Endothelial cell of umbilical vein (primary cell): ENCODE results near the gene COQ7.

Source experiments
- FOS ChIP-seq: IDR thresholded peaks from 2 replicates; pipeline ENCODE4 v1.6.1; 2011; ENCODE audit warnings: mild to moderate bottlenecking, low read length, moderate library complexity, borderline replicate concordance; ENCODE audit not compliant: insufficient read depth
- POLR2A ChIP-seq: IDR thresholded peaks from 2 replicates; pipeline ENCODE4 v1.6.1; 2012; ENCODE audit warnings: low read depth, mild to moderate bottlenecking, control low read depth, low read length

DNA sequence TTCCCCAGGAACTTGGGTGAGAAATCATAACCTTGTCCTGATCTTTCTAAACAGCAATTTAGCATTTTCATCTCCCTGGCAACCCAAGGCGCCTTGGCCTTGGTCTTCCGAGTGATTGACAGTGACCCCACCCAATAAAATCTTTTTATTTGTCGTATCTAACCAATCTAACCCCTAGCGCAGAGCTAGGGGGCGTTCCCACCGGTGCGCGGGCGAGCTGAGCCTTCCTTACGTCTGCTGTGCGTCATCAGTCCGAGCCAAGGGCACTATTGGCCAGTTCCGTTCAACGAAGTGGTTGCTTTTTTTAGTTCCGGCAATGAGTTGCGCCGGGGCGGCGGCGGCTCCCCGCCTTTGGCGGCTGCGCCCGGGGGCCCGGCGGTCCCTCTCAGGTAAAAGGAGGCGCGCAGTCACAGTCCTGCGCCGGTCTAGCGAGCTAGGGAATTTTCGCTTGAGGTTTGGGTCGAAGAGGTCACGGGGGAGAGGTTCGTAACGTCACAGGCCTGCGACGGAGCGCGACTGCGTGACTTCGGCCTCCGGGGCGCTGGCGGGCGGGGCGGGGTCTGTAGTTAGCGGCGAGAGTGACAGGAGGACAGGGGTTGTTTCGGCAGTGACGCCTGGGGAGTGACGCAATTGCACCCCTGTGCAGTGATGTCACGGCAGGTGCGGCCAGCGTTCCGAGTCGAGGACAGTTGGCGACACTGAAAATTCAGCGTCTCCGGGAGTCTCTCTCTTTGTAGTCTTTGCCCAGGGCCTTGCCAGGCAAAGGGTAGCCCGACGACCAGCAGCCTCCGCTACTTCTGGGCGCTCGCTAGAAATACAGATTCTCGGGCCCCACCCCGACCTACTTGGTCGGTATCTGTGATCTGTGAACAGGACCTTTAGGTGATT, at the start of gene COQ7:
- no peak for TF ChIP-seq POLR2A
- no peak for TF ChIP-seq FOS
